ENCODE data around the gene TTC7B.

The TTC7B gene

DNA sequence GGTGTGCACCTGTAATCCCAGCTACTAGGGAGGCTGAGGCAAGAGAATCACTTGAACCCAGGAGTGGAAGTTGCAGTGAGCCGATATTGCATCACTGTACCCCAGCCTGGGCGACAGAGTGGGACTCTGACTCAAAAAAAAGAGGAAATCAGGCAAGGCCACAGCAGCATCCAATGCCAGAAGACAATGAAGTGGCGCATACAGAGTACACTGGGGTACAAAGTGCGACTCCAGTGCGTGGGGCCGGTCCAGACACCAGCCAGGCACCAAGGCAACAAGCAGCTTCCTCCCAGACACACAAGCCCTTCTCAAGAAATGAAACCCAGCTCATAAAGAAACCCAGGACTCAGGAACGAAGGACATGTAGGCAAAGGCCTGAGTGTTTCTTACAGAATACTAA is 28.2 kb downstream of the TTC7B start:
- TF ChIP-seq, protein P1, sequence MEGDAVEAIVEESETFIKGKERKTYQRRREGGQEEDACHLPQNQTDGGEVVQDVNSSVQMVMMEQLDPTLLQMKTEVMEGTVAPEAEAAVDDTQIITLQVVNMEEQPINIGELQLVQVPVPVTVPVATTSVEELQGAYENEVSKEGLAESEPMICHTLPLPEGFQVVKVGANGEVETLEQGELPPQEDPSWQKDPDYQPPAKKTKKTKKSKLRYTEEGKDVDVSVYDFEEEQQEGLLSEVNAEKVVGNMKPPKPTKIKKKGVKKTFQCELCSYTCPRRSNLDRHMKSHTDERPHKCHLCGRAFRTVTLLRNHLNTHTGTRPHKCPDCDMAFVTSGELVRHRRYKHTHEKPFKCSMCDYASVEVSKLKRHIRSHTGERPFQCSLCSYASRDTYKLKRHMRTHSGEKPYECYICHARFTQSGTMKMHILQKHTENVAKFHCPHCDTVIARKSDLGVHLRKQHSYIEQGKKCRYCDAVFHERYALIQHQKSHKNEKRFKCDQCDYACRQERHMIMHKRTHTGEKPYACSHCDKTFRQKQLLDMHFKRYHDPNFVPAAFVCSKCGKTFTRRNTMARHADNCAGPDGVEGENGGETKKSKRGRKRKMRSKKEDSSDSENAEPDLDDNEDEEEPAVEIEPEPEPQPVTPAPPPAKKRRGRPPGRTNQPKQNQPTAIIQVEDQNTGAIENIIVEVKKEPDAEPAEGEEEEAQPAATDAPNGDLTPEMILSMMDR (IDR thresholded peaks at IDR 0.05; ENCODE audit: low read depth, low read length), result no peak

DNA sequence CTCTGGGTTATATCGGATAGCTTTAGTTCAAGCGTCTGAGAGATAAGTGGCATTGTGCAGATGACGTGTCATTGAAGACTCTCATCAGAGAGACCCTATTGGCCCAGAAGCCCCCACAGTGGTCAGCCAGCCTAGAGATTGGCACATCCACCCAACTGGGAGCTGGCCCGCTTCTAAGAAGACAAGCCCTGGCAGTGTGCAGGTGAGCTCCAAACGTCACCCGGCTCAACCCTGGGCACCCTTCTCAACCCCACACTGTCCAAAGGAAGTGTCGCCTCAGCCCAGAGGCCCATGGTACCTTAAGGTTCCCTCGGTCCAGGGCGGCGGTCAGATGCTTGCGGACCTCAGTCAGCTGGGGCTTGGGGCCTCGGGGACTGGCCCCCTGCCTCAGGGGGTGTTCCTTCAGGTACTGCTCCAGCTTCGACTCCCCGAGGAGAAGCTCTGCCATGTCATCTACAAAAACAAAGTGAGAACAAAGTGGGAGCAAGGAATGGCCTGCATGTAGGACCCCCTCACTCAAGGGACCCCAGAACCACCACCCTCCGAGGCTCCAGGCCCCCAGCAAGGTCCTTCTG is 30.3 kb downstream of the TTC7B start:
- TF ChIP-seq, protein P1 (IDR thresholded peaks at IDR 0.05; ENCODE audit: low read depth, low read length), result no peak
- H3K4me3 ChIP-seq (ENCODE audit: low read depth, low read length), result no peak overlapping the region

More for the DNA sequence above, 28.2 kb downstream of the TTC7B start:
- no peak overlapping the region for H3K4me3 ChIP-seq (ENCODE audit: low read depth, low read length)

DNA sequence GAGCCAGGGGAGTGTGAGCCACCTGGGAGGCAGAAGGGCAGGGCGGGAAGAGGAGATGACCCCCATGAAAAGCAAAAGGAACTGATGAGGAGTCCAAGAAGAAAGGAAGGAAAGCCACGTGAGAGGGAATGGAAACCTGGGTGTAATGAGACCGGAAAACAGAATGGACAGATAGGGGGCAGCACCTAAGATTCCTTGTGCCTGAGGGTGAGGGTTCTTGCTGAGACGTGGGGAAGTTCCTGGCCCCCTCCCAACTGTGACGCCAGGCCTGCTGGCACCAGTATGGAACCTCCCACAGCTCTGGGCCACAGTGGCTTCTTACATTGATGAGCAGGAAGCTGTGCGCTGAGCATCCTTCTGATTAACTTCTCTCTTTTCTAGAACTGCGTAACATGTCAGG is 30.8 kb downstream of the TTC7B start:
- TF ChIP-seq, protein P1 (IDR thresholded peaks at IDR 0.05; ENCODE audit: low read depth, low read length), result no peak
- H3K4me3 ChIP-seq (ENCODE audit: low read depth, low read length), result no peak overlapping the region

DNA sequence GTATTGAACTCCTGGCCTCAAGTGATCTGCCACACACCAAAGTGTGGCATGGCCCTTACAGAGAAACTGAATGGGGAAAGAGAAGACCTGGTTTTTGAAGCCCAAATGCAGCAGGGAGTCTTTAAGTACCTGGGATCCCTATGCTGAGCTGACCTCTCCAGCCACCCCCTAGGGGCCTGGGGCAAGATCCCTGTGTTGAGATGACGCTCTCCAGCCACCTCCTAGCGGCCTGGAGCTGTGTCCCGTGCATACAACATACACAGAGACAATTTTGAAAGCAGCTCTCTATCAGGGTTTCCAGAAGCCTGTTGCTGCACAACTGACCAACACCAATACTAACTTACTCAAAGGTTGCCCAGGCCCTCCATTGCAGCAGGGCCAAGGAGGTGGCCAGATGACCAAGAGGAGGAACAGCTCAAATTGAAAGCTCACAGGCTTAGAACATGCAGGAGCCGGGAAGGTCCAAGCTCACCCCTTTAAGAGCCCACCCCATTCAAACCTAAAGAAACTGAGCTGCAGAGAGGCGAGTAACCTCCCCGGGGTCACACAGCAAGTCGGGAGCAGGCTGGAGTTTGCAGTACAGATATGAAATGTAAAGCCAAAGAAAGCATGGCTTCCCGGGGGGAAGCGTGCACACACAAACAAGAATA is 31.5 kb downstream of the TTC7B start:
- H3K4me3 ChIP-seq (ENCODE audit: low read depth, low read length), result no peak overlapping the region
- TF ChIP-seq, protein P1 (IDR thresholded peaks at IDR 0.05; ENCODE audit: low read depth, low read length), result no peak

DNA sequence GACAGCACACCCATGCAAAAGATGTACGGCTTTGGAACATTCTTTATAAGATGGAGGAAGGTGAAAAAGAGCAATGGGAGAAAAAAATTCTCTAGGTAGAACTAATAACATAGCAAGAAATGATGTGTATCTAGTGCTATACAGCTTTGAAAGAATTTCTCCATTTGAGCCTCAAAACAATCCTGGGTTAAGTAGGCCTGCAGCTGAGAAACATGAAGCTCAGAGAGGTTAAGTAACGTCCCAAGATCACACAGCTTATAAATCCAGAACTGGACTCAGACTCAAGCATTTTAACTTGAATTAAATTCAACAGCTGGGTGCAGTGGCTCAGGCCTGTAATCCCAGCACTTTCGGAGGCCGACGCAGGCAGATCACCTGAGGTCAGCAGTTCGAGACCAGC is 32.9 kb downstream of the TTC7B start:
- TF ChIP-seq, protein P1 (IDR thresholded peaks at IDR 0.05; ENCODE audit: low read depth, low read length), result no peak

DNA sequence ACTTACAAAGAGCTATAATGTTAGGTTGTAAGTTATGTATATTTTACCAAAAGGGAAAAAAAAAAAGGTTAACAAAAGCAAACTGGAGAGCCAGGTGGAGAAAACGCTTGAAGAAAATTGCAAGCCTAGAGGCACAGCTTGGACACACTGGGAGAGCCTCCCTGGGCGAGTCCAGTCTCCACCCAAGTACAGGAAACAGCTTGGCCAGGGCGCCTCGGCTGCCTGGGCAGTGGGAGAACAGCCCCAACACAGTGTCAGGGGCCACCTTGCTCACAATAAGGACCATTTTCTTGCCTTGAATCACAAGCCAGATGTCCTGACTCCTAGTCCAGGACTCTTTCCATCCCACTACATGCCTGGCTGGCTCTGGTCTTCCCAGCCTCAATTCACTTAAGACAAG is 33.3 kb downstream of the TTC7B start:
- no peak overlapping the region for H3K4me3 ChIP-seq (ENCODE audit: low read depth, low read length)
- TF ChIP-seq, protein P1 (IDR thresholded peaks at IDR 0.05; ENCODE audit: low read depth, low read length), result no peak

More for the DNA sequence above, 32.9 kb downstream of the TTC7B start:
- no peak overlapping the region for H3K4me3 ChIP-seq (ENCODE audit: low read depth, low read length)

DNA sequence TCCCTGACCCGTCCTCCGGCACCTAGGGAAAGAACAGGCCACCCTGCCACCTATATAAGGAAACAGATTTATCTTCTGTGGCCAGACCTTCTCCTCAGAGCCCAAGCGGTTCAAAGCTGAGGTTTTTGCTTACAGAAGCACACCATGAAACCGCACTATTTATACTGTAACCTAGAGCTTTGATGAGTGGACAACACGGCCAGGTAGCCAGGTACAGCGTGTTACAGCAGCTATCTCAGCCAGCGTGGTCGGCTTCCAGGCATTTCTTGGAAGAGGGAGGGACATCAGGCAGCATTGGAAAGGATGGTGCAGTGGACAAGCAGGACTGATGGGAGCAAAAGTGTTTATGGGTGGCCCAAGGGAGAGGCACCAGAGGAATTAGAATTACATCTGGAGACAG is 34.4 kb downstream of the TTC7B start:
- TF ChIP-seq, protein P1 (IDR thresholded peaks at IDR 0.05; ENCODE audit: low read depth, low read length), result no peak
- no peak overlapping the region for H3K4me3 ChIP-seq (ENCODE audit: low read depth, low read length)

Measured in WI38 (cell line).